Measurements from ENCODE around the gene VMA21. TPM values are rescaled to one million over a fixed set of nuclear protein-coding genes. Genes with fewer than 3 reads are reported as not detected.

VMA21 gene
- total RNA-seq, 2 donors from 2014 or later, result 42.2 to 54.7 TPM

DNA sequence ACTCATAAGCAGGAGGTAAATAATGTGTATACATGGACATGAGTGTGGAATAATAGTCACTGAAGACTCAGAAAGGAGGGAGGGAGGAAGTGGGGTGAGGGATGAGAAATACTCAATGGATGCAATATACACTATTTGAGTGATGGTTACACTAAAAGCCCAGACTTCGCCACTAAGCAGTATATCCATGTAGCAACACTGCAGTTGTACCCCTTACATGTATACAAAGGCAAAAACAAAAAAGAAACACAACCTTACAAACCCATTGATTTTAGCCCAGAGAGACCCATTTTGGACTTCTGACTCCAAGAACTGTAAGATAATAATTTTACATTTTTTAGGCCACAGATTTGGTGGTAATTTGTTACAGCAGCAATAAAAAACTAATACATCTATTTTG, 51.5 kb downstream of the VMA21 start:
- no peaks in the 10 kb centered on the region for H3K36me3 Mint-ChIP-seq (ENCODE audit: low read depth)
- H3K9me3 Mint-ChIP-seq, result peaks cover 40% of the 10 kb centered on the region
- H3K4me1 ChIP-seq (ENCODE audit: control insufficient read depth, insufficient read depth, low read length), result no peaks in the 10 kb centered on the region
- no peak overlapping the region for H3K27ac Mint-ChIP-seq
- H3K9me3 ChIP-seq (ENCODE audit: control insufficient read depth, low read length), result no peaks in the 10 kb centered on the region
- H3K9ac ChIP-seq (ENCODE audit: extremely low read depth, low read length, poor library complexity, severe bottlenecking), result no peak overlapping the region
- TF ChIP-seq, protein P1, sequence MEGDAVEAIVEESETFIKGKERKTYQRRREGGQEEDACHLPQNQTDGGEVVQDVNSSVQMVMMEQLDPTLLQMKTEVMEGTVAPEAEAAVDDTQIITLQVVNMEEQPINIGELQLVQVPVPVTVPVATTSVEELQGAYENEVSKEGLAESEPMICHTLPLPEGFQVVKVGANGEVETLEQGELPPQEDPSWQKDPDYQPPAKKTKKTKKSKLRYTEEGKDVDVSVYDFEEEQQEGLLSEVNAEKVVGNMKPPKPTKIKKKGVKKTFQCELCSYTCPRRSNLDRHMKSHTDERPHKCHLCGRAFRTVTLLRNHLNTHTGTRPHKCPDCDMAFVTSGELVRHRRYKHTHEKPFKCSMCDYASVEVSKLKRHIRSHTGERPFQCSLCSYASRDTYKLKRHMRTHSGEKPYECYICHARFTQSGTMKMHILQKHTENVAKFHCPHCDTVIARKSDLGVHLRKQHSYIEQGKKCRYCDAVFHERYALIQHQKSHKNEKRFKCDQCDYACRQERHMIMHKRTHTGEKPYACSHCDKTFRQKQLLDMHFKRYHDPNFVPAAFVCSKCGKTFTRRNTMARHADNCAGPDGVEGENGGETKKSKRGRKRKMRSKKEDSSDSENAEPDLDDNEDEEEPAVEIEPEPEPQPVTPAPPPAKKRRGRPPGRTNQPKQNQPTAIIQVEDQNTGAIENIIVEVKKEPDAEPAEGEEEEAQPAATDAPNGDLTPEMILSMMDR (conservative IDR thresholded peaks at IDR 0.05), result no peak
- no peak overlapping the region for H3K4me3 ChIP-seq (ENCODE audit: low read length)
- no peak overlapping the region for H3K4me3 Mint-ChIP-seq
- no peaks in the 10 kb centered on the region for H3K4me1 Mint-ChIP-seq
- no peaks in the 10 kb centered on the region for H3K36me3 ChIP-seq (ENCODE audit: control insufficient read depth, insufficient read depth, low read length)
- no peaks in the 10 kb centered on the region for H3K27me3 ChIP-seq (ENCODE audit: control insufficient read depth, insufficient read depth, low read length, poor library complexity, severe bottlenecking)
- no peak overlapping the region for H3K27ac ChIP-seq (ENCODE audit: low read depth, low read length)
- 100% methylated on average over 1 of the region's 1 CpG; no CpG with 5 or more reads in 1 of the 2 experiments for WGBS, 2 experiments (ENCODE audit: insufficient coverage in 1 of 2, insufficient read length in 1 of 2)
- no peaks in the 10 kb centered on the region for H3K27me3 Mint-ChIP-seq (ENCODE audit: insufficient read depth)
- DNase-seq, result no peak

DNA sequence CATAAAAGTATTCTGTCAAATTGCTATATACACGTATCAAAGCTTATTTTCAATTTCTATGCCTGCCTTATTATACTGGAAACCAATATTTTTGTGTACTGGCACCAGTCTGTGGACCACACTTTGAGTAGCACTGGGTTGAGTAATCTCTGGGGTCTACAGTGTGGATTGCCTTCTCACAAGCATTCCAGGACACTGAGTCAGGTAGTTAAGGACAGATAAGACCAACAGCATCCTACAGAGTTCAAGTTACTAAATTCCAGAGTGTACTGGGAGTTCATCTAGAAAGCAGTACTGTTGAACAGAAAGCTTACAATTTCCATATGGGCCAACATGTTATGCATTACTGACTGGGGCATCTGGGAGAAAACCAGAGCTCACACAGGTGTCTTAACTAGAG, 61.8 kb downstream of the VMA21 start:
- Mint-ChIP-seq H3K27me3 (ENCODE audit: insufficient read depth) (no peaks in the 10 kb centered on the region), H3K4me3 (no peak overlapping the region), H3K9me3 (peaks cover 63% of the 10 kb centered on the region), H3K36me3 (ENCODE audit: low read depth) (no peaks in the 10 kb centered on the region), H3K27ac (no peak overlapping the region), H3K4me1 (no peaks in the 10 kb centered on the region)
- 83% methylated on average over 1 of the region's 1 CpG; no CpG with 5 or more reads in 1 of the 2 experiments for WGBS, 2 experiments (ENCODE audit: insufficient coverage in 1 of 2, insufficient read length in 1 of 2)
- H3K36me3 ChIP-seq (ENCODE audit: control insufficient read depth, insufficient read depth, low read length), result no peaks in the 10 kb centered on the region
- H3K9me3 ChIP-seq (ENCODE audit: control insufficient read depth, low read length), result peaks cover 6% of the 10 kb centered on the region
- no peaks in the 10 kb centered on the region for H3K27me3 ChIP-seq (ENCODE audit: control insufficient read depth, insufficient read depth, low read length, poor library complexity, severe bottlenecking)
- TF ChIP-seq, protein P1 (conservative IDR thresholded peaks at IDR 0.05), result no peak
- no peak overlapping the region for H3K9ac ChIP-seq (ENCODE audit: extremely low read depth, low read length, poor library complexity, severe bottlenecking)
- no peak overlapping the region for H3K27ac ChIP-seq (ENCODE audit: low read depth, low read length)
- DNase-seq, result no peak
- H3K4me3 ChIP-seq (ENCODE audit: low read length), result no peak overlapping the region
- H3K4me1 ChIP-seq (ENCODE audit: control insufficient read depth, insufficient read depth, low read length), result peaks cover 2% of the 10 kb centered on the region

Other genes starting within 250 kb of the VMA21 start
- gene GPR50, start 220.6 kb upstream of the VMA21 start, total RNA-seq, result under 1 TPM; 0.18 to 0.70 TPM
- not detected for gene PASD1, start 166.5 kb downstream of the VMA21 start, total RNA-seq

Data from endodermal cell (in vitro differentiated cells).